ENCODE results near the gene TPM3. TPM values are rescaled to one million over a fixed set of nuclear protein-coding genes. Genes with fewer than 3 reads are reported as not detected.

The TPM3 gene
- total and polyA plus RNA-seq, 2 donors (not counting 1 experiment from before 2014, with no cell fraction given) = 215 to 842 TPM

- no peaks in the 10 kb centered on the region for H4K20me1 ChIP-seq (ENCODE audit: control insufficient read depth, extremely low read depth, insufficient read depth, low read length)
- no peaks in the 10 kb centered on the region for H3K9me3 ChIP-seq (ENCODE audit: control insufficient read depth, insufficient read depth, low read depth, low read length)
- peak within 1 kb of the TSS in 1 of 4 experiments; percentile 51 for H3K4me3 ChIP-seq (replicated peaks in 1 of 4; ENCODE audit: control extremely low read depth in 1 of 4, insufficient read depth in 1 of 4, low read depth in 3 of 4, low read length in 4 of 4)
- H3K4me2 ChIP-seq (ENCODE audit: extremely low read depth, insufficient read depth, low read length) = no peak within 1 kb of the TSS
- TF ChIP-seq EZH2 (IDR thresholded peaks at IDR 0.05; ENCODE audit: low read length, missing control alignments) (no peak), CTCF (conservative IDR thresholded peaks at IDR 0.05 in 1 of 2, IDR thresholded peaks at IDR 0.05 in 1 of 2; ENCODE audit: low read depth in 1 of 2, low read length in 2 of 2) (no peak)
- no peak within 1 kb of the TSS for H2AFZ ChIP-seq (ENCODE audit: low read length)
- peak within 1 kb of the TSS; percentile 81 for H3K27ac ChIP-seq (ENCODE audit: insufficient read depth, low read length)
- H3K27me3 ChIP-seq (ENCODE audit: control insufficient read depth, insufficient read depth, low read length) = no peaks in the 10 kb centered on the region
- H3K4me1 ChIP-seq (ENCODE audit: control insufficient read depth, extremely low read depth, insufficient read depth, low read length) = peaks cover 12% of the 10 kb centered on the region
- DNase-seq (ENCODE audit: low read depth in 2 of 2) = peak; percentile 18 to 74
- H3K36me3 ChIP-seq (ENCODE audit: control insufficient read depth, insufficient read depth, low read length) = peaks cover 5% of the 10 kb centered on the region
- H3K9ac ChIP-seq (ENCODE audit: insufficient read depth, low read length) = peak within 1 kb of the TSS; percentile 45
- no peaks in the 10 kb centered on the region for H3K79me2 ChIP-seq (ENCODE audit: control insufficient read depth, insufficient read depth, low read length)
Observed at GRCh38 chr1:154154534-154155191, 37.2 kb downstream of the TPM3 start, which contains the start of gene NUP210L. Gene NUP210L, minus strand, starts transcription at chr1:154155073.

DNA sequence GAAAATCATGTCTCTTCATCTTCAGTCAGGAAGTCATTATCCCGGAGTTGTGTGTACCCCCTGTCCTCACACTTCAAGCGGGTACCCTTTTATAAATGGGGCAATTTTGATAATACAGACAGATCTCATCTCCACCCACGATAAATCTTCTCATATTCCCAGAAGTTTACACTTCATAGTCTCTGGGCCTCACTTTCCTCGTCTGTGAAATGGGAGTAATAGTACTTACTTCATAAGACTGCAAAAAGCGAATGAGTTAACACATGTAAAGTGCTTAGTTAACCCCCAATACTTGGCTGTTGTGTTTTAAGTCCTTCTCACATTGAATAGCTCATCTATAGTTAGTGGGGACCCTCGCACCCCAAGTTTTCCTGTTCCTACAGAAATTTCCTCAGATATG lies 37.8 kb downstream of the TPM3 start:
- H3K27me3 ChIP-seq (ENCODE audit: control insufficient read depth, insufficient read depth, low read length) = no peaks in the 10 kb centered on the region
- TF ChIP-seq EZH2 (IDR thresholded peaks at IDR 0.05; ENCODE audit: low read length, missing control alignments) (no peak), CTCF (conservative IDR thresholded peaks at IDR 0.05 in 1 of 2, IDR thresholded peaks at IDR 0.05 in 1 of 2; ENCODE audit: low read depth in 1 of 2, low read length in 2 of 2) (no peak)
- no peaks in the 10 kb centered on the region for H3K79me2 ChIP-seq (ENCODE audit: control insufficient read depth, insufficient read depth, low read length)
- H3K4me1 ChIP-seq (ENCODE audit: control insufficient read depth, extremely low read depth, insufficient read depth, low read length) = peaks cover 12% of the 10 kb centered on the region
- no peak overlapping the region for H3K4me2 ChIP-seq (ENCODE audit: extremely low read depth, insufficient read depth, low read length)
- no peak overlapping the region for H2AFZ ChIP-seq (ENCODE audit: low read length)
- H3K4me3 ChIP-seq (replicated peaks in 1 of 4; ENCODE audit: control extremely low read depth in 1 of 4, insufficient read depth in 1 of 4, low read depth in 3 of 4, low read length in 4 of 4) = peak overlapping the region in 1 of 4 experiments; percentile 51
- no peak for DNase-seq (ENCODE audit: low read depth in 2 of 2)
- no peaks in the 10 kb centered on the region for H4K20me1 ChIP-seq (ENCODE audit: control insufficient read depth, extremely low read depth, insufficient read depth, low read length)
- H3K9ac ChIP-seq (ENCODE audit: insufficient read depth, low read length) = no peak overlapping the region
- H3K36me3 ChIP-seq (ENCODE audit: control insufficient read depth, insufficient read depth, low read length) = peaks cover 5% of the 10 kb centered on the region
- peak overlapping the region; percentile 81 for H3K27ac ChIP-seq (ENCODE audit: insufficient read depth, low read length)
- no peaks in the 10 kb centered on the region for H3K9me3 ChIP-seq (ENCODE audit: control insufficient read depth, insufficient read depth, low read depth, low read length)

- DNase-seq (ENCODE audit: low read depth in 2 of 2) = peak in 1 of 2 donors; percentile 74
- H3K27me3 ChIP-seq (ENCODE audit: control insufficient read depth, insufficient read depth, low read length) = no peaks in the 10 kb centered on the region
- TF ChIP-seq CTCF (conservative IDR thresholded peaks at IDR 0.05 in 1 of 2, IDR thresholded peaks at IDR 0.05 in 1 of 2; ENCODE audit: low read depth in 1 of 2, low read length in 2 of 2) = no peak
- no peak for TF ChIP-seq EZH2 (IDR thresholded peaks at IDR 0.05; ENCODE audit: low read length, missing control alignments)
Observed at GRCh38 chr1:154151311-154151710, 40.6 kb downstream of the TPM3 start.

More at GRCh38 chr1:154151311-154151710, 40.6 kb downstream of the TPM3 start:
- no peaks in the 10 kb centered on the region for H4K20me1 ChIP-seq (ENCODE audit: control insufficient read depth, extremely low read depth, insufficient read depth, low read length)
- no peak overlapping the region for H2AFZ ChIP-seq (ENCODE audit: low read length)
- peaks cover 6% of the 10 kb centered on the region for H3K4me1 ChIP-seq (ENCODE audit: control insufficient read depth, extremely low read depth, insufficient read depth, low read length)
- H3K79me2 ChIP-seq (ENCODE audit: control insufficient read depth, insufficient read depth, low read length) = no peaks in the 10 kb centered on the region
- H3K27ac ChIP-seq (ENCODE audit: insufficient read depth, low read length) = no peak overlapping the region
- no peaks in the 10 kb centered on the region for H3K9me3 ChIP-seq (ENCODE audit: control insufficient read depth, insufficient read depth, low read depth, low read length)
- H3K4me2 ChIP-seq (ENCODE audit: extremely low read depth, insufficient read depth, low read length) = no peak overlapping the region
- peaks cover 5% of the 10 kb centered on the region for H3K36me3 ChIP-seq (ENCODE audit: control insufficient read depth, insufficient read depth, low read length)
- no peak overlapping the region for H3K4me3 ChIP-seq (replicated peaks in 1 of 4; ENCODE audit: control extremely low read depth in 1 of 4, insufficient read depth in 1 of 4, low read depth in 3 of 4, low read length in 4 of 4)
- no peak overlapping the region for H3K9ac ChIP-seq (ENCODE audit: insufficient read depth, low read length)

Data from fibroblast of lung (primary cell).